C4-2B (cell line): ENCODE results near the gene THYN1.

Experiments used
- ZFX ChIP-seq: fragments of 450-650 bp; IDR thresholded peaks from 2 replicates; pipeline ENCODE4 v1.6.1; 2017
- TF ChIP-seq, protein P1 (sequence below): fragments of 450-650 bp; conservative IDR thresholded peaks from 2 replicates; pipeline ENCODE4 v1.5.1; 2017; ENCODE audit warnings: mild to moderate bottlenecking

DNA sequence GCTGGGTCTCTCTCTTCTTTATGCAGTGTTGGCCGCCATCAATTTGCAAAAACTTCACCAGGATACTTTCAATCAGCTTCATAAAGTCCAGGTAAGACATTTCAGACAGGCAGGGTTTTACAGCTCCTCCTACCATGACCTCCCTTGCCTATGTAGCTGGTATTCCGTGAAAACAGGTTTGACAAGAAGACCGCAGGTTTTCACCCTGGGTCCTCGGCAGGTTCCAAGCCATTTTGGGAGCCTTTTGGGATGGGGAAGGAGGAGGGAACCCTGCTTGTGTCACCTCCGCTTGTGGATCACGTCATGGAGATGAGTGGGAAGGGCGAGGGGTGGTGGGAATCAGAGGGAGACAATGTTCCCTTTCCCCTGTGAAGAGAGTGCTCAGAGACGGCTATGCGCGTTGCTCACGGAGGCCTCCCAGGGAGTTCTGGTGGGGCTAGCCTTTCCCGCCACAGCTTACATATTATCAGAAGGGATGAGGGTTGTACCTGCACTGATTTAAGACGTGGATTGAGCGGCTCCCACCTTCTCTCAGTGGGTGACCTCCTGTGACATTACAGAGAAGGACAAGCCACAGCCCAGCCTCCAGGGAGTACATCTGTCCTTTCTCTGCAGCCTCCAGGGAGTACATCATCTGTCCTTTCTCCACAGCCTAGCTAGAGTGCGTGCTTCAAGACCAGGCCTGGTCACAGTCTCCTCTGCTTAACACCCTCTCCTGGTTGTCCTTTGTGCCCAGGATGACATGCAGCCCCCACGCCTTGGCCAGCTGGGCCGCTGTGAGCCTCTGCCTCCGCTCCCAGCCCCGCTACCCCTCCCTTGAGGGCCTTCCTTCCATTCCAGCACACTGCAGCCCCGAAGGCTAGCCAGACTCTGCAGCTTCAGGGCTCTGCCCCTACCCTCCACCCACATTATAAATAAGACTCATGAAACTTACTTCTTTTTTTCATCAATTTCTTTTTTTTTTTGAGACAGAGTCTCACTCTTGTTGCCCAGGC is 40.3 kb upstream of the THYN1 start:
- TF ChIP-seq, protein P1, sequence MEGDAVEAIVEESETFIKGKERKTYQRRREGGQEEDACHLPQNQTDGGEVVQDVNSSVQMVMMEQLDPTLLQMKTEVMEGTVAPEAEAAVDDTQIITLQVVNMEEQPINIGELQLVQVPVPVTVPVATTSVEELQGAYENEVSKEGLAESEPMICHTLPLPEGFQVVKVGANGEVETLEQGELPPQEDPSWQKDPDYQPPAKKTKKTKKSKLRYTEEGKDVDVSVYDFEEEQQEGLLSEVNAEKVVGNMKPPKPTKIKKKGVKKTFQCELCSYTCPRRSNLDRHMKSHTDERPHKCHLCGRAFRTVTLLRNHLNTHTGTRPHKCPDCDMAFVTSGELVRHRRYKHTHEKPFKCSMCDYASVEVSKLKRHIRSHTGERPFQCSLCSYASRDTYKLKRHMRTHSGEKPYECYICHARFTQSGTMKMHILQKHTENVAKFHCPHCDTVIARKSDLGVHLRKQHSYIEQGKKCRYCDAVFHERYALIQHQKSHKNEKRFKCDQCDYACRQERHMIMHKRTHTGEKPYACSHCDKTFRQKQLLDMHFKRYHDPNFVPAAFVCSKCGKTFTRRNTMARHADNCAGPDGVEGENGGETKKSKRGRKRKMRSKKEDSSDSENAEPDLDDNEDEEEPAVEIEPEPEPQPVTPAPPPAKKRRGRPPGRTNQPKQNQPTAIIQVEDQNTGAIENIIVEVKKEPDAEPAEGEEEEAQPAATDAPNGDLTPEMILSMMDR, result no peak
- TF ChIP-seq ZFX, result no peak
